ENCODE measurements around the gene RPGRIP1L.

Gene RPGRIP1L

GRCh38 chr16:53563426-53563825 lies 140.2 kb downstream of the RPGRIP1L start:
- TF ChIP-seq CTCF (IDR thresholded peaks at IDR 0.05; ENCODE audit: borderline replicate concordance, insufficient read depth, low read depth, low read length) = no peak
- no peak overlapping the region for H3K4me3 ChIP-seq (ENCODE audit: low read depth, low read length)

- no peak overlapping the region for H3K4me3 ChIP-seq (ENCODE audit: low read depth, low read length)
- TF ChIP-seq CTCF (IDR thresholded peaks at IDR 0.05; ENCODE audit: borderline replicate concordance, insufficient read depth, low read depth, low read length) = no peak
Measured at GRCh38 chr16:53561101-53561888, 142.4 kb downstream of the RPGRIP1L start.

- no peak overlapping the region for H3K4me3 ChIP-seq (ENCODE audit: low read depth, low read length)
- no peak for TF ChIP-seq CTCF (IDR thresholded peaks at IDR 0.05; ENCODE audit: borderline replicate concordance, insufficient read depth, low read depth, low read length)
Measured at GRCh38 chr16:53559270-53559951, 144.2 kb downstream of the RPGRIP1L start.

- no peak overlapping the region for H3K4me3 ChIP-seq (ENCODE audit: low read depth, low read length)
- TF ChIP-seq CTCF (IDR thresholded peaks at IDR 0.05; ENCODE audit: borderline replicate concordance, insufficient read depth, low read depth, low read length) = no peak
Measured at GRCh38 chr16:53558710-53559109, 144.9 kb downstream of the RPGRIP1L start.

GRCh38 chr16:53556521-53556920 lies 147.1 kb downstream of the RPGRIP1L start:
- no peak for TF ChIP-seq CTCF (IDR thresholded peaks at IDR 0.05; ENCODE audit: borderline replicate concordance, insufficient read depth, low read depth, low read length)
- no peak overlapping the region for H3K4me3 ChIP-seq (ENCODE audit: low read depth, low read length)

GRCh38 chr16:53549970-53550690 lies 153.5 kb downstream of the RPGRIP1L start:
- no peak overlapping the region for H3K4me3 ChIP-seq (ENCODE audit: low read depth, low read length)
- TF ChIP-seq CTCF (IDR thresholded peaks at IDR 0.05; ENCODE audit: borderline replicate concordance, insufficient read depth, low read depth, low read length) = peak; percentile 57

Data from GM12875 (cell line).